Measurements from ENCODE around the gene TNFRSF14.

The TNFRSF14 gene

GRCh38 chr1:2542246-2542915, 13.8 kb upstream of the TNFRSF14 start:
- Histone ChIP-seq H3K36me3 (ENCODE audit: low read length) (no peaks in the 10 kb centered on the region), H3K9me3 (ENCODE audit: insufficient read depth, low read length) (no peaks in the 10 kb centered on the region), H3K4me3 (ENCODE audit: insufficient read depth, low read length, poor library complexity, severe bottlenecking) (no peak overlapping the region), H3K9me2 (replicated peaks; ENCODE audit: insufficient read depth, low read length) (no peaks in the 10 kb centered on the region), H2AFZ (ENCODE audit: low read depth, low read length, severe bottlenecking) (no peak overlapping the region), H3K9ac (ENCODE audit: low read length) (no peak overlapping the region), H4K20me1 (ENCODE audit: low read depth, low read length) (no peaks in the 10 kb centered on the region), H3K27ac (ENCODE audit: low read depth, low read length) (no peak overlapping the region), H3K4me2 (ENCODE audit: low read depth, low read length, poor library complexity, severe bottlenecking) (no peak overlapping the region), H3K79me2 (ENCODE audit: insufficient read depth, low read length) (no peaks in the 10 kb centered on the region), H3K27me3 (ENCODE audit: low read length) (no peaks in the 10 kb centered on the region), H3F3A (ENCODE audit: insufficient read depth) (no peaks in the 10 kb centered on the region)
- TF ChIP-seq EZH2phosphoT487 (conservative IDR thresholded peaks at IDR 0.05; ENCODE audit: low read length) (no peak), CTCF (IDR thresholded peaks at IDR 0.05; ENCODE audit: insufficient read depth, low read length, poor library complexity, severe bottlenecking) (no peak)

- Histone ChIP-seq H3K9me2 (replicated peaks; ENCODE audit: insufficient read depth, low read length) (no peaks in the 10 kb centered on the region), H3K27me3 (ENCODE audit: low read length) (no peaks in the 10 kb centered on the region), H3F3A (ENCODE audit: insufficient read depth) (no peaks in the 10 kb centered on the region), H3K4me2 (ENCODE audit: low read depth, low read length, poor library complexity, severe bottlenecking) (no peak overlapping the region), H3K27ac (ENCODE audit: low read depth, low read length) (no peak overlapping the region), H2AFZ (ENCODE audit: low read depth, low read length, severe bottlenecking) (no peak overlapping the region), H3K36me3 (ENCODE audit: low read length) (no peaks in the 10 kb centered on the region), H3K4me3 (ENCODE audit: insufficient read depth, low read length, poor library complexity, severe bottlenecking) (no peak overlapping the region), H3K9ac (ENCODE audit: low read length) (no peak overlapping the region), H4K20me1 (ENCODE audit: low read depth, low read length) (no peaks in the 10 kb centered on the region), H3K9me3 (ENCODE audit: insufficient read depth, low read length) (no peaks in the 10 kb centered on the region), H3K79me2 (ENCODE audit: insufficient read depth, low read length) (no peaks in the 10 kb centered on the region)
- TF ChIP-seq CTCF (IDR thresholded peaks at IDR 0.05; ENCODE audit: insufficient read depth, low read length, poor library complexity, severe bottlenecking) (no peak), EZH2phosphoT487 (conservative IDR thresholded peaks at IDR 0.05; ENCODE audit: low read length) (no peak)
Observed at GRCh38 chr1:2543543-2544092, 12.6 kb upstream of the TNFRSF14 start.

DNA sequence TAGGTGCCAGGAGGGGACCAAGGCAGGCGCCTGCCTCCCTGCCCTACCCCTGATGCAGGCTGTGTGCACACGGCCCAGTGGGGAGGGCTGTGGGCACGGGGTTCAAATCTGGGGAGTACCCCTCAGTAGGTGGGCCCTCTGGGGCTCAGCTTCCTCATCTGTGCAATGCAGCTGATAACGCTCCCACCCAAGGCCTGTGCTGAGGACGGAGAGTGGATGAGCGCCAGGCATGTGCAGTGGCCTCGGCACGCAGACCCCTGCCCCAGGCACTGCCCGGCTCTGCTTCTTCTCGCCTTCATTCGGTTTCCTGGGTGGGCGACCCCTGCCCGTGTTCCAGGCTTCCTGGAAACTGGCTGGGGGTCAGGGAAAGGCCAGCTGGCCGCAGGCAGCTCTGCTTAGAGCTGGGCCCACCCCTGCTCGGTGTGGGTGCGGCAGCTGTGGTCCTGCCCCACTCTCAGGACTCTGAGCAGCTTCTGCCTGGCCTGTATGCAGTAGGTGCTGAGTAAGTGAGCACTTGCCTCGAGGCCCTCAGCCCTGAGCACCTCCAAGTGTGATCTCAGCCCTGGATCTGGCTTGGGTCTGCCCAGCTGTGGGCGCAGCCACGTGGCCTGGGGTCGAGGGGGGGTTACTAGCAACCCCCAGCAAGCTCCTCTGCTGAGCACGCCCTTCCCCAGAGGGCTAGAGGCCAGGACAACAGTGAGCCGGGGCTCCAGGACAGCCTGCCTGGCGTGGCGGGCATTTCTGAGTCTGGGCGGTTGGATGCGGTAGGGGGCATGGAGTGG, 11.9 kb upstream of the TNFRSF14 start:
- Histone ChIP-seq H3K4me2 (ENCODE audit: low read depth, low read length, poor library complexity, severe bottlenecking) (no peak overlapping the region), H3K79me2 (ENCODE audit: insufficient read depth, low read length) (no peaks in the 10 kb centered on the region), H3F3A (ENCODE audit: insufficient read depth) (no peaks in the 10 kb centered on the region), H3K9me3 (ENCODE audit: insufficient read depth, low read length) (no peaks in the 10 kb centered on the region), H3K27ac (ENCODE audit: low read depth, low read length) (no peak overlapping the region), H3K4me3 (ENCODE audit: insufficient read depth, low read length, poor library complexity, severe bottlenecking) (no peak overlapping the region), H3K9ac (ENCODE audit: low read length) (no peak overlapping the region), H3K27me3 (ENCODE audit: low read length) (no peaks in the 10 kb centered on the region), H4K20me1 (ENCODE audit: low read depth, low read length) (no peaks in the 10 kb centered on the region), H3K36me3 (ENCODE audit: low read length) (no peaks in the 10 kb centered on the region), H3K9me2 (replicated peaks; ENCODE audit: insufficient read depth, low read length) (no peaks in the 10 kb centered on the region), H2AFZ (ENCODE audit: low read depth, low read length, severe bottlenecking) (no peak overlapping the region)
- TF ChIP-seq CTCF (IDR thresholded peaks at IDR 0.05; ENCODE audit: insufficient read depth, low read length, poor library complexity, severe bottlenecking), result no peak
- no peak for TF ChIP-seq EZH2phosphoT487 (conservative IDR thresholded peaks at IDR 0.05; ENCODE audit: low read length)
